ENCODE results near the gene KCTD21. TPM values are rescaled to one million over a fixed set of nuclear protein-coding genes. Genes with fewer than 3 reads are reported as not detected.
"Not testable (repeated sequence)": the region's sequence is repeated elsewhere in the genome, so short reads cannot be mapped to it uniquely, and the experiment has no call there.

KCTD21 gene, protein sequence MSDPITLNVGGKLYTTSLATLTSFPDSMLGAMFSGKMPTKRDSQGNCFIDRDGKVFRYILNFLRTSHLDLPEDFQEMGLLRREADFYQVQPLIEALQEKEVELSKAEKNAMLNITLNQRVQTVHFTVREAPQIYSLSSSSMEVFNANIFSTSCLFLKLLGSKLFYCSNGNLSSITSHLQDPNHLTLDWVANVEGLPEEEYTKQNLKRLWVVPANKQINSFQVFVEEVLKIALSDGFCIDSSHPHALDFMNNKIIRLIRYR
- total RNA-seq: 10 to 100 TPM in 1 of 8 experiments, 1 to 10 TPM in 7; 2.8 to 13.0 (median 4.1) TPM

DNA sequence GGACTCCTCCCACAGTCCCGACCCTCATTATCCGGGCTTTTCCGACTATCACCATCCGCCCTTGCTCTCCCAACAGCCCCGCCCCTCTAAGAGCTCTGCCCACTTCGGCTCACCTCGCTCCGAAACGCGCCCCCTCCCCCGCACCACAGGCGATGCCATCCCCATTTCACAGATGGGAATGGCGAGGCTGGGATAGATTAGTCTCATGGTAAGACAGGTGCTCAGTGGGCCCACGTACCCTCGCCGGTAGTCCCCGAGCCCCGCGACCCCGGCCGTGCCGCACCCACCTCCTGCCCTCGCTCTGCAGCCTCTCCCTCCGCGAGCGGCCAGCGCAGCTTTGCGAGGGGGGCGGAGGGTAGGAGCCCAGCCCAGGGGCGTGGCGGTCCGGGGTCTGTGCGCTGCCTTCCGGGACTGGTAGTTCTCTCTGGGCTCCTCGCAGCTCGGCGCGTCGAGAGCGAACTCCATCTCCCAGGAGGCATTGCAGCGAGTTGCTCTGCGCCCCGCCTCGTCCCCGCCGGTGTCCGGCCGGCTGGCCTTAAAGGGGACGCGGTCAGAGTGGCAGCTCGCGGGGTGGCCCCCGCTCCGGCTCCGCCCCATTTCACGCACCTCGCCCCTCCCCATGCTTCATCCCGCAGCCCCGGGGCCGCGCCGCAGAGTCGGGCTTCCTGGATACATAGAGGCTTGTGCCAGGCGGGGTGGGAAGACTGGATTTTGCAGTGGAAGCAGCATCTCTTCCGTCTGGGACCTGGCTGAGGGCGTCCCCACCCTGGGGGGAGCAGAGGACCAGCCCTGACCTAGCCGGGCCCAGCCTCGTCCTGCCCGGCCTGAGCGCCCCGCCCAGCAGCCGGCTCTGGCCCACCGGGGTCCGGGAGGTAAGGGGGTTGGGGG, at the start of gene KCTD21, which contains the start of gene USP35:
Gene KCTD21, minus strand, starts transcription at position 341 of the 888 bp plus-strand sequence. CDS start 14,072 bp downstream, outside the sequence.
Gene USP35, plus strand, starts transcription at position 634 of the 888 bp plus-strand sequence. CDS start 7,327 bp downstream, outside the sequence.
- ATAC-seq (replicated peaks in 6 of 8): peak; percentile 88 to 96 (median 94)
- WGBS, 10 experiments: 0 to 3% methylated on average over 2 to 8 of the region's 74 CpGs; no CpG with 5 or more reads in 8 of the 10 experiments
- in situ Hi-C loops (cut with MboI; ENCODE audit: low pct_unique_long_range_greater_than_20kb in 2 of 9, low sequenced_read_pairs in 9 of 9, unreplicated experiment in 9 of 9): no loop called here

DNA sequence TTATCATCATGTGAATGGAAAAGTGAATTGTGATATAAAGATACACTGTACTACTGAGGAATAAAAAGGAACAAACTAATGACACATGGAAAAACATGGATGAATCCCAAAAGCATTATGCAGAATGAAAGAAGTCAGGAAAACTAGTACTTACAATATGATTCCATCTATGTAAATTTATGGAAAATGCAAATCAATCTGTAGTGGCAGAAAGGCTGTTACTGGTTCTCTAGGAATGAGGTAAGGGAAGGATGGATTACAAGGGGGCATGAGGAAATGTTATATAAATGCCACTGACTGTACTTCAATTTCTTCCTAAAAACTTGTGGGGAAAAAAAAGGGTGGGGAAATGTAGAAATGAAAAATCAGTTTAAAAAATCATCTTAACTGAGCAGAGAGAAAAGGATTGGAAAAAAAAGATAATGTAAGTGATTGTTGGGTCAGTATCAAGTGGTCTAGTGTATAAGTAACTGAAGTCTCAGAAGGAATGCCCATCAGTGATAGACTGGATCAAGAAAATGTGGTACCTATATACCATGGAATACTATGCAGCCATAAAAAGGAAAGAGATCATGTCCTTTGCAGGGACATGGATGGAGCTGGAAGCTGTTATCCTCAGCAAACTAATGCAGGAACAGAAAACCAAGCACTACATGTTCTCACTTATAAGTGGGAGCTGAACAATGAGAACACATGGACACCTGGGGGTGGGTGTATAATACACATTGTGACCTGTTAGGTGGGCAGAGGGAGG, 49.0 kb upstream of the KCTD21 start:
- no peak overlapping the region for H3K27ac ChIP-seq
- no peak overlapping the region for H3K4me3 ChIP-seq
- in situ Hi-C loops (cut with MboI; ENCODE audit: low pct_unique_long_range_greater_than_20kb in 2 of 9, low sequenced_read_pairs in 9 of 9, unreplicated experiment in 9 of 9): loop anchor here in 5 of 9 experiments (10.0 to 25.0 kb wide), 3 partner anchors 150 to 327 kb away; partner anchors contain the start of gene NARS2 (in 4 of the 5)
- ATAC-seq (replicated peaks in 6 of 8): peak in 2 of 8 experiments; percentile 59 to 69
- peaks cover 0 to under 1% of the 10 kb centered on the region in 2 donors for H3K4me1 ChIP-seq (replicated peaks in 1 of 2)

More for the DNA sequence above, at the start of gene KCTD21, which contains the start of gene USP35:
- no peak within 1 kb of the TSS for H3K27ac ChIP-seq
- H3K4me3 ChIP-seq: peak within 1 kb of the TSS; percentile 66 to 95 (median 80)
- H3K4me1 ChIP-seq (replicated peaks in 1 of 2): peaks cover 14 to 21% of the 10 kb centered on the region in 2 donors

DNA sequence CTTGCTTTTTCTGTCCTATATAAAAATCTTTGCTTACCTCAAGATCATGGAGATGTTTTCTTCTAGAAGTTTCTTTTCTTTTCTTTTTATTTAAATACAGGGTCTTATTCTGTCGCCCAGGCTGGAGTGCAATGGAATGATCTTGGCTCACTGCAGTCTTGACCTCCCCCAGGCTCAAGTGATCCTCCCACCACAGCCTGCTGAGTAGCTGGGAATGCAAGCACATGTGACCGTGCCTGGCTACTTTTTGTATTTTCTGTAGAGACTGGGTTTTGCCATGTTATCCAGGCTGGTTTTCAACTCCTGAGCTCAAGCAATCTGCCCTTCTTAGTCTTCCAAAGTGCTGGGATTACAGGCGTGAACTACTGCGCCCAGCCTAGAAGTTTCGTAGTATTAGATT, 45.6 kb upstream of the KCTD21 start:
- H3K4me3 ChIP-seq: no peak overlapping the region
- whole genome bisulfite sequencing, 10 experiments: 50 to 100% (median 81%) methylated on average over 1 to 5 of the region's 5 CpGs
- no peak overlapping the region for H3K27ac ChIP-seq
- in situ Hi-C loops (cut with MboI; ENCODE audit: low pct_unique_long_range_greater_than_20kb in 2 of 9, low sequenced_read_pairs in 9 of 9, unreplicated experiment in 9 of 9): loop anchor here in 5 of 9 experiments (10.0 to 25.0 kb wide), 3 partner anchors 153 to 331 kb away; partner anchors contain the start of gene NARS2 (in 4 of the 5)
- H3K4me1 ChIP-seq (replicated peaks in 1 of 2): peaks cover 6 to 11% of the 10 kb centered on the region in 2 donors
- ATAC-seq (replicated peaks in 6 of 8): no peak

GRCh38 chr11:78233046-78233445, 44.6 kb upstream of the KCTD21 start:
- H3K4me1 ChIP-seq (replicated peaks in 1 of 2): peaks cover 6 to 11% of the 10 kb centered on the region in 2 donors
- WGBS, 10 experiments: 40 to 100% (median 100%) methylated on average over 1 to 4 of the region's 6 CpGs; no CpG with 5 or more reads in 3 of the 10 experiments
- not testable (repeated sequence) for ATAC-seq (replicated peaks in 6 of 8); H3K27ac ChIP-seq; H3K4me3 ChIP-seq
- in situ Hi-C loops (cut with MboI; ENCODE audit: low pct_unique_long_range_greater_than_20kb in 2 of 9, low sequenced_read_pairs in 9 of 9, unreplicated experiment in 9 of 9): loop anchor here in 5 of 9 experiments (10.0 to 25.0 kb wide), 3 partner anchors 154 to 332 kb away; partner anchors contain the start of gene NARS2 (in 4 of the 5)

- in situ Hi-C loops (cut with MboI; ENCODE audit: low pct_unique_long_range_greater_than_20kb in 2 of 9, low sequenced_read_pairs in 9 of 9, unreplicated experiment in 9 of 9): loop anchor here in 5 of 9 experiments (10.0 to 25.0 kb wide), 3 partner anchors 155 to 333 kb away; partner anchors contain the start of gene NARS2 (in 4 of the 5)
- no peak overlapping the region for H3K27ac ChIP-seq
- peak in 6 of 8 experiments; percentile 35 to 97 (median 84) for ATAC-seq (replicated peaks in 6 of 8)
Observed at GRCh38 chr11:78231962-78232501, 43.6 kb upstream of the KCTD21 start.

GRCh38 chr11:78230161-78230877, 41.9 kb upstream of the KCTD21 start:
- WGBS, 10 experiments: 42 to 100% (median 95%) methylated on average over 1 to 6 of the region's 7 CpGs
- peaks cover 6 to 11% of the 10 kb centered on the region in 2 donors for H3K4me1 ChIP-seq (replicated peaks in 1 of 2)
- no peak overlapping the region for H3K27ac ChIP-seq
- ATAC-seq (replicated peaks in 6 of 8): no peak
- no peak overlapping the region for H3K4me3 ChIP-seq
- in situ Hi-C loops (cut with MboI; ENCODE audit: low pct_unique_long_range_greater_than_20kb in 2 of 9, low sequenced_read_pairs in 9 of 9, unreplicated experiment in 9 of 9): loop anchor here in 5 of 9 experiments (10.0 to 25.0 kb wide), 3 partner anchors 157 to 334 kb away; partner anchors contain the start of gene NARS2 (in 4 of the 5)

More at GRCh38 chr11:78231962-78232501, 43.6 kb upstream of the KCTD21 start:
- H3K4me1 ChIP-seq (replicated peaks in 1 of 2): peaks cover 6 to 11% of the 10 kb centered on the region in 2 donors
- no peak overlapping the region for H3K4me3 ChIP-seq

GRCh38 chr11:78229106-78229505, 40.7 kb upstream of the KCTD21 start:
- ATAC-seq (replicated peaks in 6 of 8): no peak
- WGBS, 10 experiments: 33 to 100% methylated on average over 1 of the region's 2 CpGs; no CpG with 5 or more reads in 8 of the 10 experiments

GRCh38 chr11:78228467-78228866, 40.0 kb upstream of the KCTD21 start:
- WGBS, 10 experiments: 96 to 100% methylated on average over 2 to 3 of the region's 3 CpGs; no CpG with 5 or more reads in 8 of the 10 experiments
- ATAC-seq (replicated peaks in 6 of 8): peak; percentile 49 to 79 (median 64)
- Histone ChIP-seq H3K27ac (no peak overlapping the region), H3K4me1 (replicated peaks in 1 of 2) (peaks cover 6 to 11% of the 10 kb centered on the region in 2 donors), H3K4me3 (no peak overlapping the region)
- in situ Hi-C loops (cut with MboI; ENCODE audit: low pct_unique_long_range_greater_than_20kb in 2 of 9, low sequenced_read_pairs in 9 of 9, unreplicated experiment in 9 of 9): loop anchor here in 4 of 9 experiments (25.0 kb wide), 2 partner anchors 159 to 334 kb away; partner anchors contain the start of gene NARS2 (in 4 of the 4)

More at GRCh38 chr11:78229106-78229505, 40.7 kb upstream of the KCTD21 start:
- Histone ChIP-seq H3K4me3 (no peak overlapping the region), H3K4me1 (replicated peaks in 1 of 2) (peaks cover 6 to 11% of the 10 kb centered on the region in 2 donors), H3K27ac (no peak overlapping the region)
- in situ Hi-C loops (cut with MboI; ENCODE audit: low pct_unique_long_range_greater_than_20kb in 2 of 9, low sequenced_read_pairs in 9 of 9, unreplicated experiment in 9 of 9): loop anchor here in 4 of 9 experiments (25.0 kb wide), 2 partner anchors 158 to 333 kb away; partner anchors contain the start of gene NARS2 (in 4 of the 4)

- no peak overlapping the region for H3K4me3 ChIP-seq
- 20 to 92% (median 80%) methylated on average over 1 to 4 of the region's 4 CpGs; no CpG with 5 or more reads in 1 of the 10 experiments for WGBS, 10 experiments
- ATAC-seq (replicated peaks in 6 of 8): no peak
- H3K4me1 ChIP-seq (replicated peaks in 1 of 2): peaks cover 6 to 11% of the 10 kb centered on the region in 2 donors
- no peak overlapping the region for H3K27ac ChIP-seq
- in situ Hi-C loops (cut with MboI; ENCODE audit: low pct_unique_long_range_greater_than_20kb in 2 of 9, low sequenced_read_pairs in 9 of 9, unreplicated experiment in 9 of 9): loop anchor here in 4 of 9 experiments (25.0 kb wide), 2 partner anchors 159 to 334 kb away; partner anchors contain the start of gene NARS2 (in 4 of the 4)
Observed at GRCh38 chr11:78227921-78228320, 39.5 kb upstream of the KCTD21 start.

- Histone ChIP-seq H3K27ac (no peak overlapping the region), H3K4me1 (replicated peaks in 1 of 2) (peaks cover 4 to 5% of the 10 kb centered on the region in 2 donors), H3K4me3 (no peak overlapping the region)
- ATAC-seq (replicated peaks in 6 of 8): no peak
- in situ Hi-C loops (cut with MboI; ENCODE audit: low pct_unique_long_range_greater_than_20kb in 2 of 9, low sequenced_read_pairs in 9 of 9, unreplicated experiment in 9 of 9): loop anchor here in 4 of 9 experiments (25.0 kb wide), 2 partner anchors 160 to 335 kb away; partner anchors contain the start of gene NARS2 (in 4 of the 4)
- 67 to 100% (median 94%) methylated on average over 1 to 6 of the region's 12 CpGs; no CpG with 5 or more reads in 2 of the 10 experiments for WGBS, 10 experiments
Observed at GRCh38 chr11:78226684-78227680, 38.6 kb upstream of the KCTD21 start.
